DND-41 (cell line): ENCODE measurements around the gene HLTF.

Experiments used
- CTCF ChIP-seq: IDR thresholded peaks from 2 replicates; pipeline ENCODE4 v1.5.1; 2012; ENCODE audit warnings: borderline replicate concordance, low read length, moderate library complexity, mild to moderate bottlenecking; ENCODE audit not compliant: poor library complexity, severe bottlenecking; ENCODE audit errors: extremely low read depth
- EZH2 ChIP-seq: IDR thresholded peaks from 3 replicates; pipeline ENCODE4 v1.6.1; 2012; ENCODE audit warnings: borderline replicate concordance, low read depth, mild to moderate bottlenecking, moderate library complexity, low read length, inconsistent platforms; ENCODE audit not compliant: severe bottlenecking

DNA sequence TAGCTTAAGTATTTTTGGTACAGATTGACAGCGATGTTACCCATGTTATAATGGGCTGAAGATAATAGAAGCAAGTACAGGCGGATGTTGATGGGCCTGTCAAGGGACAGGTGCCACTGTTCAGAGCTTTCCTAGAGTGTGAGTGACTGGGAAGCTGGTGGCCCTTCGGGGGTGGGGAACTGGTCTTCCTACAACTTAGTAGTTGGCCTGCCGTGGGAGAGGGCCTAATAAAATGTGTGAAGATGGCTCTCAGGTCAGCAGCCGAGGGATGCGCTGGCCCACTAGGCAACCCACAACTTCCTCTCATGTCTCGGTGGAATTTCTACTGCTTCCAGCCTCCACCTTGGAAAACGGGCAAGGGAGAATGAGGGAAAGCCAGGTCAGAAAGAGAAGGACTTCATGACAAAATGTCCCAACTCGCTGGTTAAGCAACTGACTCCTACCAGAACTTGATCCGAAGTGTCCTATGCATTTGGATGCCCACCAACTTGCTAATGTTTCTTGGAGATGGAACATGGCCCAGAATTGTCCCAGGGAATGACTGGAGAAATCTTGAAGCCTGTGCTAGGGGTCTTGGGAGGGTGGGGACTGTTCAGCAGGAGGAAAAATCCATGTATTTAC, 93.6 kb downstream of the HLTF start:
- no peak for TF ChIP-seq EZH2
- TF ChIP-seq CTCF, result no peak
